GM18511 (cell line): ENCODE results near the gene GIPC2.

Experiments used
- ATAC-seq: cut with Tn5 transposase; IDR thresholded peaks from one replicate; pipeline ENCODE4 v1.9.1; 2021; ENCODE audit warnings: mild to moderate bottlenecking, moderate library complexity; ENCODE audit not compliant: unreplicated experiment

The GIPC2 gene

DNA sequence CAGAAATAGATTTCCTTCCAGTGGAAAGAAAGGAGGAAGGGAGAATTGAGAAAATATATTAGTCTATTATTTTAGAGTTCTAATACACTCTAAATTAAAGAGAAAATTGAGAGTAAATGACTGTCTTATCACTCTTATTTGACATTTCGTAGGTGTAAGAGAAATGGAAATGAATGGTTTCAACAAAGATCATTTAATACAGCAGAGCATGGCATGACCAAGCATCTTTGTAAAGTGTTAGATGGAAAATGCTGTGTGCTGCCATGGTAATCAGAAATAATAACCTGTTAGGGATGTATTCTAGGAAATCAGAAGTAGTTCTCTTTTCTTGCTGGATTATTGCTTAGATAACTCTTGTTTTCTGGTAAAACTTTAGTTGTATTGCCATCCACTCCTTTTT, 90.9 kb downstream of the GIPC2 start:
- no peak for ATAC-seq

DNA sequence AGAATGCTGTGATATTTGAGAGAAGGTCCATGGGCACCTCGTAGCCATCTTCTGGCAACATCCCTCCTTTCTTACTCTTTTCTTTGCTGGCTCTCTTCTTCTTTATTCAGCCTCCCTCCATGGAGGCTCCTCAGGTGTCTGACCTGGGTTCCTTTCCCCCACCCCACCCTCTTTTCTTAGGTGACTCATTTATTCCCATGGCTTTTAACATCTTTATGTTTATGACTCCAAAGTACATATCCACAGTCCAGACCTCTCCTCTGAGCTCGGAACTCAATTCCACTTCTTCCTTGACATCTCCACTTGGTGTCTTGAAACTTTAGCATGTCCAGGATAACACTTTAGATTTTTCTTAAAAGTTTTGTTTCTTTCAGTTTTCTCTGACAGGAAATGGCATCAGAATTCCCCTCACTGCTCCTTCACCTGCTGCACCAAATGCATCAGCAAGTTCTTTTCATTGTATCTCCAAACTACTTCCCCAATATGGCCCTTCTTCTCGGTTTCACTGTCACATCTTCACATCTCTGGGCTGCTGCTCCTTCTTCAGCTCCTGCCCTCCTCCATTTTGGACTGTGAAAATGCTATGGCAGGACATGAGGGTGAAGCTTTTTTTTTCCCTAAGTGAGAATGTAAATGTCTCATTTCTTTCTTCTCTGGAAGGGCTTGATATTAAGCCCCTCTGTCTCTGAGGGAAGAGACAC, 95.9 kb downstream of the GIPC2 start:
- ATAC-seq: peak; percentile 44

DNA sequence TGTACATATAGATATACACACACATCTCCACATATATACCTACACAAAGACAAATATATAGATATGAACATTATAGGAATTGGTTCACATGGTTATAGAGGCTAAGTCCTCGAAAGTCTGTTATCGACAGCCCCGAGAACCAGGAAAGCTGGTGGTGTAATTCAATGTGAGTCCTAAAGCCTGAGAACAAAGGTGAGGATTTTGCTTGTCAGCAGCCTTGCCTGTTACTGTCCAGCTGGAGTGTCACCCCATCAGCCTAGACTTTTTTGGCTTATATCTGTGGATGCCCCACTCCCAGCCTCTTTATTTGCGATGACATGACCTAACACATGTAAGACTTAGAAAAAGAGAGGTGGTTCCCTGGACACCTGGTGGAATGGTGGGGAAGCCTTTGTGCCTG, 97.0 kb downstream of the GIPC2 start:
- ATAC-seq: peak; percentile 13

DNA sequence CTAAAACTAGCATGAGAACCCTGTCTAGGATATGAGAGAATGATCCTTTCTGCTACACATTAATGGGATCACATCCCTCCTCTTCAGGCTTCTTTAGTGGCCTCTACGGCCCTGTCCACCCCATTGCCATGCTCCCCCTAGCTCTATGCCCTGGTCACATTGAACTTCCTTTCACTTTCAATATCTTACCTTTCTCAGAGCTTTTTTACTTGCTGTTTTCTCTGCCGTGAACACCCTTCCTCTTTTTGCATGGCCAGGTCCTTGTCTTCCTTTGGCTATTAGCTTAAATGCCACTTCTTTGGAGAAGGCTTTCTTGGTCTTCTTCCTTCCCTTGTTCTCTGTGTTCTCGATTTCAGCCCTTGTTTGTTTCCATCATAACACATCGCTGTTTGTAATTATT, 97.4 kb downstream of the GIPC2 start:
- ATAC-seq: peak; percentile 79

DNA sequence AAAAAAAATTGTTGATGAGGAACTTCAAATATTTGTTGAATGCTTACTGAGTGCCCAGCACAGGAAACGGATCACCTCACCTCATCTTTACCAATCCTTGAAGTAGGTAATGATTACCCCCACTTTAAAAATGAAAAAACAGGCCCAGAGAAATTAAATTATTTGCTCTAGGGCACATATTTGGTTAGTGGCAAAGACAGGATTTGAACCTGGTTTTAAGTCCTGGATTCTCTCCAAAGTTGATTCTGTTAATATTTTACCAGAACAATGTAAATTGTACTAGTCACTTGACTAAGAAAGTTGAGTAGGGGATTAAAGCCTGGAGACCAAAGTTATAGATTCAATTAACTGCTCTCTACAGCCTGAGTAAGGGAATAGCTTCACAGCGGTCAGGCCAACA, 97.9 kb downstream of the GIPC2 start:
- ATAC-seq: peak; percentile 13

DNA sequence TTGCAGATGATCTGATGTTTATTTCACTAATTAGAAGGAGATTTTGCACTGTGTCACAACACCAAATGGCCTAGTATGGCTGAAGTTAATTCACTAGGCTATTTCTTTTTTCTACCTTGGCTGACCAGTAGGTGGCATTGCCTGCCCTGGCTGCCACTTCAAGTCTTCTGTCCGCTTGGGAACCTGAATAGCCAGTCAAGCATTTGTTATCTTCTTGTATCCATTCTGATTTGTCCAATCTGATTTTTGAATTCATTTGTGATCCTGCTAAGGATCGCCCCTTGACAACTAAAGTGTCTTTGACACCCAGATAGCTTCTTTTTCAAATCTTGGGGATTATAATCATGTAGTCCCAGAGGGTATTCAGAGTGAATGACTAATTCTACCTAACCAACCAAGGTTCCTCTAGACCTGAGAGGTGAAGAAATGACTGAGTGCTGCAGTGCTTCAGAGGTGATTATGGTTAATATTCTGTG, 99.4 kb downstream of the GIPC2 start:
- ATAC-seq: peak; percentile 72

DNA sequence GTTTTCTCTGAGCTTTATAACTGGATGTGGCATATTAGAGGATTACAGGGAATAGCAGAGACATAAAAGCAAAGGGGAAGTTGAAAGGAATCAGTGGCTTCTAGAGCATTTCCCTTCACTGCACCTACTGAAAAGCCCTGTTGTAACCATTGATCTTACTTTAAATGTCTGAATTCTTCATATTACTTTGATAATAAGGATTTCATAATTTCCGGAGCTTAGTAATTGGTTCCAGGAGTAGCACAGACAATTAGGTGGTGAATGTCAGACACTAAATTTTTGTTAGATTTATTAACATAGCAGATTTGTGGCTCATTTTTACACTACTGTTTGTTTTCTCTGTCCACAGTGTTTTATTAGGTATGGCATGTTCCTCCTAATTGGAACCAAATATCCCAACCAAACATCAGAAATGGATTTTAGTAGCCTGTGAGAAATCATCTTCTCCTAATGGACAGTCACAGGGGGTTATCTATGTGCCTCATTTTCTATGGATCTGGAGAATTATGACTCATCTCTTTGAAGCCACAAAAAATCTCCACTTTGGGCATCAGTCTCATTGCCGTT, 100.5 kb downstream of the GIPC2 start:
- no peak for ATAC-seq

DNA sequence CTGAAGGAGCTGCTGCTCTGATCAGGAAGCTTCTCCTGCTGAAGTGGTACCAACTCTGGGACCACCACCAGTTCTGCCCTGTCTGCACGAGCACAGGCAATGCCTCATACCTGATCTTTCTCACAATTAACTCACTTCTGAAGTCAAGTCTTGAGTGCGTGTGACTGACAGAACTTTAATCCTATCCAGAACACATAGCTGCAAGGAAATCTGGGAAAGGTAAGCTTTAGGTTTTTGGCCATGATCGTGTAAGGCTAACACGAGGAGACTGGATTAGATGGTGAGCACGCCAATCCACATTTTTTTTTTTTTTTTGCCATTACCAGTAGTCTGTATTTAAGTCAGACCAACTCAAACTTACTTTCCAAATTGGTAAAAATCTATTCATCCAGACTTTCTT, 101.3 kb downstream of the GIPC2 start:
- ATAC-seq: no peak

DNA sequence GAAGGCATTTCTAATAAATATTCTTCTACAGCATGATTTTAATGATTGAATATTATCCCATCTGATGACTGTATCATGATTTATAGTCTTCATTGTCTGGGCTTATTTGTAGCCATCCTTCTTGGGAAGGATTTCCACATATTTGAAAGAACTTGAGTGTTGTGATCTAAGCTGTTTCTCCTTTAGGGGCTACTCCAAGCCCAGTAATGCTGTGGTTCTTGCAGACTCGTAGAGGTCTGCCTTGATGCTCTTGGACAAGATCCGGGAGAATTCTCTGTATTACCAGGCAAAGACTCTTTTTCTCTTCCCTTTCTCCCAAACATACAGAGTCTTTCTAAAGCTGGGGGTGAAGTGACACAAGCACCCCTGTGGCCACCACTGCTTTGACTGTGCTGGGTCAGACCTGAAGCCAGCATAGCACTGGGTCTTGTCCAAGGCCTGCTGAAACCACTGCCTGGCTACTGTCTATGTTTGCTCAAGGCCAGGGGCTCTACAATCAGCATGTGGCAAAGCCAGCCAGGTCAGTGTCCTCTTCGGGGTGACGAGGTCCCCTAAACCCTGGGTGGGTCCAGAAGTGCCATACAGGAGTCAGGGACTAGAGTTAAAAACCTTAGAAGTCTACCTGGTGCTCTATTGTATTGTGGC, 107.4 kb downstream of the GIPC2 start:
- no peak for ATAC-seq

DNA sequence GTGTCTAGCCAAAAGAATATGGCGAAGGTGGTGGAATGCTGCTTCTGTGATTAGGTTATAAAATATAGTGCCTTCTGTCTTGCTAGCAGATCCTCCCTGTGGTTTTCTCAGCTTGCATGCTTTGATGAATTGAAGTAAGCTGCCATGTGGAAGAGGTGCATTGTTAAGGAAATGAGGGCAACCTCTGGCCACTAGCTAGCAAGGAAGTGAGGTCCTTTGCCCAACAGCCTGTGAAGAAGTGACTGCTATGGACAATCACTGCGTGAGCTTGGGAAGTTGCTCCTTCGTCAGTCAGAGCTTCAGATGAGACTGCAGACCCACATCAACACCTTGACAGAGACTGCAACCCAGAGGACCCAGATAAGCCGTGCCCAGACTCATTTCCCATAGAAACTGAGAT, 109.4 kb downstream of the GIPC2 start:
- no peak for ATAC-seq

DNA sequence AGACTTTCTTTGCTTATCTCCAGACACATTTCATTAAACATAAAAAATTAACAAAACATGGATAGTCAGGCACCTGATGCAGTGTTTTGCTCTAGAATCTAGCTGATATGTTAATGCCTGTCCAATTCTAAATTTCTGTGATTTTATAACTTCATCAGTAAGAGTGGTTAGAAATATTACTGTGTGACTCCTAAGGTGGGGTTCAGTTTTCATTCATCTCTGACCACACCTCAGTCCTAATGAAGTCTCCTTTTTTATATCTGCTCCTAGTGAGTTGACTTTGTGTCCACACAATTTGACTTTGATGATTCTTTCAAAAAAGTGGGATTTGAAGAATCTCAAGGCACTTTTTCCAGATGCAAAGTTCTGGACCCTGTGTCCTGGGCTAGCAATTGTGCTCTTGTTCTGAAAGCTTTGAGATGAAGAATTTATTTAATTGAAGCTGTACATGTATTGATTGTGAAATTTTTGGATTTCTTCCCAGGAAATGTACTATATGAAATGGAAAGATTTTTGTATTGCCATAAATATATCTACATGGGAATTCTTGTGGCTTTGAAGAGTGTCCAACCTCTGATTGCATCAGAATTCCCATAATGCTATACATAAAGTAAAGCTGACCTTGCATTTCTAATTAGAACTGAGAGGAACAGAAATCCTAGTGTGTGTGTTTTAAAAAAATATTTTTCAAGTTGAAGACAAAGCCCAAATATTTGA, 111.2 kb downstream of the GIPC2 start:
- ATAC-seq: no peak

DNA sequence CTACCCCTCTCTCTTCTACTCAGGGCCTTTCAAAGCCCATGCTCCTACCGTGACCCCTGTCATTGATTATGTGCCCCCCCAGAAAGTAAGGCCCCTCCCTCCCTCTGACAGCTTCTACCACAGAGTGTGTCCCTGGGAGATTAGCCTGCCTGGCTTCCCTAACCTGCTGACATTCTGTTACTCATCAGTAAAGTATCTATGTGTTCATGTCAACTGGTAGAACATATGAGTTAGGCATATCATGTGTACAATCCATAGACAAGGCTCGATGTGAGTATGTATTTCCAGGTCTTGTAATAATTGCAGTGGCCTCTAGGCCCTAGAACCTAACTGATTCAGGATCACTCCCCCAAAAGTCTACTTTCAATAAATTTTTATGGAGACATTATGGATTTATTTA, 120.0 kb downstream of the GIPC2 start:
- ATAC-seq: no peak

DNA sequence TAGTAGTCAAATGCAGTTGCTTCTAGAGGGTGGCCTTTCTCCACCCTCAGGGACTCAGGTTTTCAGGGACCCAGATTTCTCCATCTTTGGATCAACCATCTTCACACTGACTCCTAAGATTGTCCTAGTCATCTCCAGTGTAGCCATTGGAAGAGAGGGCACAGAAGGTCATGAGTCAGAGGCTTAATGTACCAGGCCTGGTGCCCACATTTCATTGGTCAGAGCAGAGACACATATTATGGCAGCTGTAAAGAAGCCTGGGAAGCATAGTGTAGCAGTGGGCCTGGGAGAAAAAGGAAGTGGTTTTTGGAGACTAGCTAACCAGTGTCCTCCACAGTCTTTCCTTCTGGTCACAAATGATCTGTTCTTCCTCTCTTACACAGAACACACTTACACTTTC, 122.5 kb downstream of the GIPC2 start:
- no peak for ATAC-seq

DNA sequence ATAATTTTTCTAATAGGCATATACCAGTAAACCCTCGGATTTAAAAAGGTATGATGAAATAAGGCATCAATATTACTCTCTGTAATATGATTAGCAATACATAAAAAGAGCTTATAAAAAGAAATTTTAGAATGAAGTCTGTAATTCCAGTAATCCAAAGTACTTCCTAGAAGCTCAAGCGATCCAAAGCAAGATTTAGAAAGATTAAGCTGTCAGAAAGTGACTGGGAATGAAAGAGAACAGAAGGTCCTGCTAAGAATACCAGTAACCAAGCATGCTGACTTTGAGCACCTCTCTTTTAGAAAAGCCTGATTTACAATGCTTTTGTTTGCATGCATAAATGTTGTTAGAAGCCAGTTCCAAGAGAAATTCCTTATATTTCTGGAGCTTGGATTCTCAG, 125.1 kb downstream of the GIPC2 start:
- no peak for ATAC-seq

DNA sequence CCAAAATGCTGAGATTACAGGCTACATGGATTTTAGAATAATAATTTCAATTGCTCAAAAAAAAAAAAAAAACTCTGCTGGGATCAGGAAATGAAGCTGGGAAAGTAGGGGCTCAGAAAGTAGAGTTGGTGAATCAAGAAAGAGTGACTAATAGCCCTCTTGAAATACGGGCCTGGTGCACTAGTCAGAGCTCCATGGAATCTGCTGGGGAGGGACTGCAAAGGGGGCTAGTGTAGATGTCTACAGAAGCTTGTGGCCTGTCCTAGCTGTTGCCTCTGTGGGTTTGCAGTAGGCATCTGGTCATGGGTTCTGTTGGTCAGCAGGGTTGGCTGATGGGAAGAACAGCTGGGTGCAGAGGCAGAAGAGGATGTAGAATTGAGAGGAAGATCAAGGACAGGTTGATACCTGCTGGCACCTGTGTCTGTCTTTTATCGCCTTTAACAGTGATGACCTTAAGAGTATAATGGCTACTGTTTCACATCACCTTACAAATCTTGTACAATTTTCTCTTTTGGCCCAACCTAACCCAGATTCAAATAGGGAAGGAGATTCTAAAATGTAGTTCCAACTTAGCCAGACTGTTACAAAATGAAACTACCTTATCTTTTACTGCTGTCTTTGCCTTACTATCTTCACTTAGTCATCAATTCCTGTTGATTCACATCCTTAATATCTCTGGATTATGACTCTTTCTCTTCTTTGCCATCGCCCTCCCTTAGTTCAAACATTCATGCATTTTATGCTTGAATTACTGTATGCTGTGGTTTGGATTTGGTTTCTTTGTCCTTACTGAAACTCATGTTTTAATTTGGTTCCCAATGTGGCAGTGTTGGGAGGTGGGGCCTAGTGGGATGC, 126.2 kb downstream of the GIPC2 start:
- no peak for ATAC-seq

DNA sequence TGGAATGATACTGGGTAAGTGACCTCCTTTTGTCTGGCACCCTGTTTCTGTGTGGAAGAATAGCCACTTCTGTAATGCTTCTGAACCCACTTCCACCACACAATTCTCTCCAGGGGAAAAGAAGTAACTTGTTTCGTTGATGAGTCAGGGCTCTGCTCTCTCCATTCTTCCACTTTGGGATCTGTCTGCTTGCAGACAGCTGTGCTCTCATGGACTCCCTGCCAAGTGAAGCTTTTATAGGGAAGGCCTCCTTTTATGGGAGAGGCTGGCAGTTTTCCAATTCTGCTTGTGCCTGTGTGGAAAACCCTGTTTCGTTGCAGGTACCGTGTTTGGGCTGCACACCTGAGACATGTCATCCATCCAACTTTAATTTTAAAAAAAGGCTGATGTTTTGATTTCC, 130.7 kb downstream of the GIPC2 start:
- ATAC-seq: no peak

DNA sequence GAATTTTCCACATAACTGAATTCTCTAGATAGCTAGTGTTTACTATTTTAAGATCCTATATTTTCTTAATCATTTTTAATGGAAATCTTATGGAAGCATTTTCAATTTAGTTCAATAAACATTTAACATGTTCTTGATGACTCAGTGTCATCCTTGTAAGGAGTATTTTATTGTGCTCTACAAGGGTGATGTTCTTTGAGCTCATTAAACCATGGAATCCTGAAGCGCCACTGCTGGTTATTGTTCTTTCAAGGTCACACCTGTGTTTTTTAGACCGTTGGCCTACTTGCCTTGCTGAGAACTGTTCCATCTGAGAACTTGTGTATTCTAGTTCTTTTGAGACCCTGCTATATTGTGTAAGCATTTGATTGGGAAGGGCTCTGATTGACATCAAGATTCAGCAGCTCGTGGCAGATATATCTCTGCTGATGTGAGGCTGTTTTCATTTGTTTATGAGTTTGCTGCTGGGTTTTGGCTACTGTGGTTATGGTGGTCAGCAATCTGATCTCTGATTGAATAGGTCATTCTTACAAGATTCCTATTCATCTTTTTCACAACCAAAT, 132.0 kb downstream of the GIPC2 start:
- ATAC-seq: no peak

DNA sequence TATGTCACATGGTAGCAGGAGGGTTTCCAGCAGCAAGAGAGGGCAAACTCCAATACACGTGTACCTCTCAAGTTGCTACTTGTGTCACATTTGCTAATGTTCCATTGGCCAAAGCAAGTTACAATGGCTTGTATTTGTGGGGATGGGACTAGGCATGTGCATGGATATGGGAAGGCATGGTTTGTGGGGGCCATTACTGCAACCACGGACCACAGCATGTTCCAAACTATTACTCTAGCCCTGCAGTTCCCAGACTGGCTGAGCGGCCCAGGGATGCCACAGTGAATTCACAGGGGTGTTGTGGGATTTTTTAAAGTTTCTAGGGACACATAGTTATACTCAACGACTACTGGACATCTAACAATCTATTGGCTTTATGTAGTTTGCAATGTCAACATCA, 133.1 kb downstream of the GIPC2 start:
- ATAC-seq: no peak

DNA sequence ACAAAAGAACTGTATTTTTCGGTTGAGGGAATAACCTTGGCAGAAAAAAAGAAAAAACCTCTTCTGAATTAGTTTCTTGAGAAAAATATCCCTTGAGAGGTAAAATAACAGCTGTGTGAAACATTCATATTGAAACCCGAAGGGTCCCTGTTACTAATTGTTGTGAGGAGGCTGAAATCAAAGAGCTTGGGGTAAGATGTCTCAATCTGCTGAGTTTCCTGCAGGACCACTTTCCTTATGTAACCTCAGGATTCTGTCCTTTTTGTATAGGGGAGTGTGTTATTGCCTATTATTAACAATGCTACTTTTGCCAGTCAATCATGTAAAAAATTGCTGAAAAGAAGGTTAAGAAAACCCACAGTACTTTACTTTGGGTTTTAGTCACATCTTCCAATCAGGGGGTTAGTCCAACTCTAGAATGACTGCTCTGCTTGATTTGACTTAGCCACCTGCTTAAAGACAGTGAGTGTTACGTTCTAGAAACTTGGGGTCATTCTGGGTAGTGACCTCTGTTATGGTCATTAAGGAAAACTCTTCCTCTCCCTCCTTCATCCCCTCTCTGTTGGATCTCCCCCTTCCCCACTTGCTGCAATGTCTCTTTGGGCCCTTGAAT, 138.8 kb downstream of the GIPC2 start:
- no peak for ATAC-seq
